GM21619 (cell line): Measurements from ENCODE around the gene DPP10.

ENCODE experiments used
- ATAC-seq: cut with Tn5 transposase; IDR thresholded peaks from one replicate; pipeline ENCODE4 v1.9.1; 2021; ENCODE audit not compliant: unreplicated experiment

Gene DPP10

DNA sequence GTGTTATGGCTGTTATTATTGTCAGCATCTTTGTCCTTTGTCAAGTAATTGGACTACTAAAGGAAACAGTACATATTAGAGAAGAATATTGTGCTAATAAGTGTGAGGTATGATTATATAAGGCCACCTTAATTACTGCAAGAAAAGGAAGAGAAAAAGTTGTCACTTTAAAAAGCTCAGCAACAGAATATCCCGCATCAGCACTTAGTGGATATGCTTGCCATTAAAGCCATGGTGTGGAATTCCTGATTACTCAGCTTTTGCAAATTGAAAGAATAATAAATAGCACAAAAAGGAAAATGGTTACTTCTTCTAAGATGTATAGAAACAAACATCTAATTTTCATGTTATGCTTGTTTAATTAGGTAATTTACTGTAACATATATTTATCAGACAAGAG lies 347.5 kb downstream of the DPP10 start:
- ATAC-seq, result no peak

GRCh38 chr2:114797540-114797939 lies 355.1 kb downstream of the DPP10 start:
- ATAC-seq, result no peak

DNA sequence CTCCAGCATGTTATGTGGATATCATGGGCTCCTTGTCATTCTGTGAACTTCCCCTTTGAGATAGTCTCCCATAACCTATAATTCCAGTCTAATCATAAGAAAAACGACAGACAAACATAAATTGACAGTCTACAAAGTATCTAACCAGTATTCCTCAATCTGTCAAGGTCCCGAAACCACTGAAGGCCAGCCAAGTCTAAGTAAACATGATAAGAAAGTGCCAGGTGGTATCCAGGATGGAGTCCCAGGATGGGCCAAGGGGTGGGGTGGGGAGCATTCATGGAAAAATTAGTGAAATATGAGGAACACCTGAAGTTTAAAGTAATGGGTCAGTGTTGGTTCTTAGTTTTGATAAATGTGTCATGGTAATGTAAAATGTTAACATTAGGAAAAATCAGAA lies 355.5 kb downstream of the DPP10 start:
- no peak for ATAC-seq

DNA sequence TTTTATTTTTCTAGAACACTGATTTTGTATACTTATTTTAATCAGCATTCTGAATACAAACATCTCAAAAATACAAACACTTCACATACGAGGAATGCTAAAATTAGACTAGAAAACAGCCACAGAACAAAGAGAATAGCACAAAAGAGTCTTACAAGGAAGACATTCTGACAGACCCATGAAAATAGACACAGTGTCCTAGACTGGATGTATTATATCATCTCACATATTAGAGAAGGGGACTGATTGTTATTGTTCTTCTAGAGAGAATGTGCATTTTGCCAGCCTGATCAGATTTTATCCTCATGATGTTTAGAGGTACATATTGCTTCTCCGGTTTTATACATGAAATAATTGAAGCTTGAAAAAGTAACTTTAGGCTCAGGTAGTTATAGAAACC lies 357.9 kb downstream of the DPP10 start:
- no peak for ATAC-seq

DNA sequence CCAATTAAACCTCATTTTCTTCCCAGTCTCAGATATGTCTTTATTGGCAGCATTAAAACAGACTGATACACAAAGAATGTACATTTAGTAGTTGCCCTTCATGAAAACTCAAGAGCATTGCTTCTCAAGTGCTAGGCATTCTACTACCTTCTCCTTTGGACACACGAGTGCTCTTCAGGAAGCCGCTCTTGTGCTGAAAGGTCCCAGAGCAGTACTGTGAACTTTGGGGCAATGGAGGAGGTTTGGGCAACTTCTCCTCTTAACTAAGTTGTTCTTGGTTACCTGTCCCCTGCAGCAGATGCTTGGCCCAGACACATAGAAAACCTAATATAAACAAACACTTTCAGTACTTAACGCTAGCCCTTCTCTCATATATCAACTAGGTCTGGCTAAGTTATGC lies 362.8 kb downstream of the DPP10 start:
- no peak for ATAC-seq

- ATAC-seq, result no peak
Measured at GRCh38 chr2:114810092-114810491, 367.7 kb downstream of the DPP10 start.

GRCh38 chr2:114812261-114812660 lies 369.8 kb downstream of the DPP10 start:
- no peak for ATAC-seq

DNA sequence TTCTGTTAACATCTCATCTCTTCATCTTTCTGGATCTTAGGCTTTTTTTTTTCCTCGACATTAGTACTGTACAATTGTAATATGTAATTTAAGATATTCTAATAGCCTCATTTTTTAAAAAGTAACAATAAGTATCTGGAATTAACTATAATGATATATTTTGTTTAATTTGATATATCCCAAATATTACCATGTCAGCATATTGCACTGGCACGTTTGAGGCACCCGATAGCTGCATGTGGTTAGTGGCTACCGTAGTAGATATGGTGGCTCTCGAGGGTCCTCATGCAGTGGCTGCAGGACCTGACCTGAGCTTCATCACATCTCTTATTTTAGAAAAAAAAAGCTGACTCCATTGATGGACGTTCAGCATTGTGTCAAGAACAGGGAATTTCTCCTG lies 371.9 kb downstream of the DPP10 start:
- ATAC-seq, result no peak

DNA sequence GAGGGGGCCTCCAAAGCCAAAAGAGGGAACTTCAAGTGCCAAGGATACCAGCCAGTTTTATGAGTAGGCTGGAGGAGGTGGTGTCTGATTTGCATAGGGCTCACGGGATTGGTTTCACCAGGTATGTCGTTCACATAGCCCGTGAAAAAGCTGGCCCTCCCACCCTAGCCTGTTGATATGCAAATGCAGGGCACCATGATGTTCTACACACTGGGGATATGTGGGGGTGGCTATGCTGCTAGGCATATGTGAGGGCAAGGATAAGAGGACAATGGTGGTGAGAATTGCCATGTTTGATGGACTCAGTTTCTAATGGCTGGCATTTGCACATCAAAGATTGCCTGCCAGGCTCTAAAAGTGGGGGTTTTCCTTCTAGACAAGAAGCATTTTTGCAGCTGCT lies 378.6 kb downstream of the DPP10 start:
- ATAC-seq, result no peak

DNA sequence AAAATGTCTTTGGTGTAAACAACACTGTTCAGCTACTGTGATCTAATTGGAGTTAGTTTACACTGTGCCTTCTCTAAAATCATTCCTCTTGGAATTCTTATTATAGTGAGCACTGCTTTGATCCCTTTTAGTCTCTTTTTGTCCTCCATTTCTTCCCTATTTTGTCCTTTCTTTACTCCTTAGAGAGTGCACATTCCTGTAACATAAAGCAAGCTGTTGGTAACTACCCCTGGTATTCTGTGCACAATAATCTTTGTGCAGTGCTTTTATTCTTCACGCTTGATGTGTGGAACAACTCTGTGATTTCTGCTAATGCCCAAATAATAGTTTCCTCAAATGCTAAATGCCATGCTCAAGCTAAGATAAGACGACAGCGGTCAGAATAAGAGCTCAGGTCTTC lies 401.5 kb downstream of the DPP10 start:
- no peak for ATAC-seq

GRCh38 chr2:114857196-114857595 lies 414.8 kb downstream of the DPP10 start:
- ATAC-seq, result no peak

GRCh38 chr2:114859726-114860510 lies 417.5 kb downstream of the DPP10 start:
- no peak for ATAC-seq

DNA sequence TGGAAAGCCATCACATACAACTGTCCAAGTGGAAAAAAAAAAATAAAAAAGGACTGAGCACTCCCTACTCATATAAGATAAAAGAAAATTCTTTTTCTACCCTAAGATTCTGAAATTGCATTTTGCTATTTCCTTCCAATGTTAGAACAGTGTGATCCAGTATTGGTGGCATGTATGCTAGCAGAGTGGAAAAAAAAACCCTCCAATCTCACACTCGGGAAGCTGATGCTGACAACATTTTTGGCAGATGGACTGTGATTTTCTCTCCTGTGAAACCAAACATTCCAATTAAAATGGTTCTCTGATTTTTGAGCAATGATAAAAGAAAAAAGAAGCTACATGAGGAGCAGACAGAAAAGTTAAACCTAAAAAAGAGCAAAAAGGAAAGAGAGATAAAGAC lies 419.8 kb downstream of the DPP10 start:
- no peak for ATAC-seq

GRCh38 chr2:114864901-114865300 lies 422.5 kb downstream of the DPP10 start:
- no peak for ATAC-seq

DNA sequence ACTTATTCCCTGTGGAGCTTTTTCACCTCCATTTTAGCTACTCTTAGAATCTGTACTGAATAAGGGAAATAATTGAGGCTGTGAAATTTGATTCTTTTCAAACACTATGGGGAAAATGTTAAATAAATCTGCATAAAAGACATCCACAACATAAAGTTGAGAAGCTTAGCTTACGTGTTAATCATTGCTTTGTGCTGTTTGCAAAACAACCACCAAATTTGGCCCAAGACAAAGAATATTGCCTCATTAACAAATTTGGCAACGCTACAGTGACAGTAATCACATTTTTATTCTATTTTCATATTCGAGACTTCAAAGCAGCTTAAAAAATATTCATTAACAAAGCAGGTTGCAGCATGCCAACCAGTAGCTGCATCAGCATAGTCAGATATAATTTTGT lies 437.6 kb downstream of the DPP10 start:
- ATAC-seq, result no peak

- ATAC-seq, result no peak
Measured at GRCh38 chr2:114919985-114920384, 477.5 kb downstream of the DPP10 start.

DNA sequence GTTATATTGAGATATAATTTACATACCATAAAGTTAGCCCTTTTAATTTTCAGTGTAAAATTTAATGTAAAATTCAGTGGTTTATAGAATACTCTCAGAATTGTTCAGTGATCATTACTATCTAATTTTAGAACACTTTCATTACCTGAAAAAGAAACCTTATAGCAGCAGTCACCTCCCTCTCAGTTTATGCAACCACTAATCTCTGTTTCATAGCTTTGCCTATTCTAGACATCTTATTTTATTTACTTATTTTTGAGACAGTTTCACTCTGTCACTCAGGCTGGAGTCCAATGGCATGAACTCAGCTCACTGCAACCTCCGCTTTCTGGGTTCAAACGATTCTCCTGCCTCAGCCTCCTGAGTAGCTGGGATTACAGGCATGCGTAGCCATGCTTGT lies 479.6 kb downstream of the DPP10 start:
- no peak for ATAC-seq

DNA sequence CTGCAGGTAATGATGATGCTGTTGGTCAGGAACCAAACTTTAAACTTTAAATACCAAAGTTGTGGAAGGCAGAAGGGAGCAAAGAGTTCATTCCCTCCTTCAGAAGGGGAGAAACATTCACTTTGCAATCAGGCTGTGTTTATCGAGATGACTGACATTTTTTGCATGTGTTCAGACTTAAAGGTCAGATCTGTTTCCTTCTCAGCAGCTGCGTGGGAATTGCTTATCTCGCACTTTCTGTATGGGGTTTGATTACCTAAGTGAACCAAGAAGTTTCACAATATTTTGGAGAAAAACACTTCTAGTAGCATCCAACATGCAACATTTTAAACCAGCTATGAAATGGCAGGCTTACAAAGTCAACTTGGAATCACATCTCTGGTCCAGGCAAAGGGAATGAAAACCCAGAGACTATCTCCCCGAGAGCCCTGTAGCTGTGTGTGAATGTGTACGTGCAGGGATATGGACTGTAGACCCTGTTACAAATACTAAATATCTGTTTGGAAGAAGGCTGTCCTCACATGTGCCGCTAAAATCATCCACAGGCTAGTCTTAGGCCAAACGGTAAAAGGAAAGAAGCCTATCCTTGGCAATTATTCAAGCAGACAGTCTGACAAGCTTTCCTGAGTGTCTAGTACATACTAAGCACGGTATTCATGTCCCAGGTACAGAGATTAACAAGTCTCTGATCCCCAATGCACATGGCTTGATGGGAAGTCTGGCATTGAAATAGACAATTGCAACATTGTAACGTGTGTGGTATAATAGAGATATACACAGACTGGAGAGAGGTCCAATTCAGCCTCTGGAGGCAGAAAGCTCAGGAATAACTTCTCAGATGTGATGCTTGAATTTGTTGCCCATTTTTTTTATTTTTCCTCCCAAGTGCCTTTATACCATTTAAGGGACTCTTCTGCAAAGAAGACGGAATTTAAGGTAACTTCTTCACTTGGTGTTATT lies 483.1 kb downstream of the DPP10 start:
- ATAC-seq, result no peak

GRCh38 chr2:114926303-114926702 lies 483.9 kb downstream of the DPP10 start:
- no peak for ATAC-seq

DNA sequence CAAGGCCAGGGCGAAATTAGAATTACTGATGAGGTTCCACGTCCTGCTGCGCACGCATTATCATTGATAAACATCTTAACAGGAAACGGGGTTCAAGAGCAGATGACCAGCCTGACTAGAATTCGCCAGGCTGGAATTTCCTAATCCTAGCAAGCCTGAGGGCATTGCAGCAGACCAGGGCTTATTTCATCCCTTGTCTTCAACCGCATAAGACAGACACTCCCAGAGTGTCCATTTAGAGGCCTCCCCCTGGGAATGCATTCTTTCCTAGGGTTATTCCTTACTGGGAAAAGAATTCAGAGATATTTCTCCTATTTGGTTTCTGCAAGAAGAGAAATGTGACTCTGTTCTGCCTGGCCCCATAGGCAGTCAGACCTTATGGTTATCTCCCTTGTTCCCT lies 486.8 kb downstream of the DPP10 start:
- no peak for ATAC-seq

GRCh38 chr2:114933671-114934241 lies 491.3 kb downstream of the DPP10 start:
- no peak for ATAC-seq

DNA sequence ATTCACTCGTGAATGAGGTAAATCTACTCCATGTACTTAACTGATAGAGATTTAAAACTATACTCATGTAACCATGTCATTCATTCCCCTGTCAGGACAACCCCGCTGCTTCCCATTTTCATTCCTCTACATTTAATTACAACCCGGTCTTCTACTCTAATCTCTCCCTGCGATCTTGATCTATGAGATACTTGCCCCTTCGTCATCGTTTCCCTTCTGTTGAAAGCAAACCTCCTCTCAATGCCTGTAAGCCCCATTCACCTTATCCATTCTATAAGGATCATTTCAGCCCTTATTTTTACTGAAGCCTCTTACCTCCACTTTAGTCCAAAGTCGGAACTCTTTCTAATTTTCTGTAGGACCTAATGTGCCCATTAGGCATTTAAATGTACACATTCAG lies 492.6 kb downstream of the DPP10 start:
- no peak for ATAC-seq
